ENCODE results near the gene FSTL3.

GRCh38 chr19:694481-695351, 18.5 kb downstream of the FSTL3 start:
- TF ChIP-seq POLR2A (IDR thresholded peaks at IDR 0.05) = no peak
- TF ChIP-seq CTCF (IDR thresholded peaks at IDR 0.05) = no peak
- no peak for TF ChIP-seq POLR2AphosphoS5 (IDR thresholded peaks at IDR 0.05)
- TF ChIP-seq EP300 (IDR thresholded peaks at IDR 0.05) = no peak
